GM21526 (cell line): ENCODE measurements around the gene EEF1AKMT2.
"Not testable (repeated sequence)": the region's sequence is repeated elsewhere in the genome, so short reads cannot be mapped to it uniquely, and the experiment has no call there.

Source experiments
- ATAC-seq: cut with Tn5 transposase; IDR thresholded peaks from one replicate; pipeline ENCODE4 v1.9.1; 2021; ENCODE audit warnings: moderate library complexity; ENCODE audit not compliant: unreplicated experiment, low FRiP score

The EEF1AKMT2 gene

GRCh38 chr10:124756156-124756903 lies 35.4 kb downstream of the EEF1AKMT2 start:
- ATAC-seq: no peak

GRCh38 chr10:124755581-124755980 lies 36.1 kb downstream of the EEF1AKMT2 start:
- ATAC-seq: no peak

GRCh38 chr10:124754227-124754626 lies 37.5 kb downstream of the EEF1AKMT2 start:
- ATAC-seq: no peak

GRCh38 chr10:124748953-124749645 lies 42.6 kb downstream of the EEF1AKMT2 start:
- no peak for ATAC-seq

- ATAC-seq: no peak
Measured at GRCh38 chr10:124748166-124748565, 43.5 kb downstream of the EEF1AKMT2 start.

GRCh38 chr10:124747745-124748144 lies 43.9 kb downstream of the EEF1AKMT2 start:
- no peak for ATAC-seq

- ATAC-seq: no peak
Measured at GRCh38 chr10:124746992-124747391, 44.7 kb downstream of the EEF1AKMT2 start.

GRCh38 chr10:124746447-124746846 lies 45.2 kb downstream of the EEF1AKMT2 start:
- not testable (repeated sequence) for ATAC-seq

- no peak for ATAC-seq
Measured at GRCh38 chr10:124745673-124746072, 46.0 kb downstream of the EEF1AKMT2 start.

- no peak for ATAC-seq
Measured at GRCh38 chr10:124745252-124745651, 46.4 kb downstream of the EEF1AKMT2 start.

GRCh38 chr10:124744102-124745050 lies 47.3 kb downstream of the EEF1AKMT2 start, which contains the start of gene FAM53B:
FAM53B (minus strand) TSS chr10:124744378; CDS start chr10:124706713, 37,665 bp downstream.
- ATAC-seq: peak; percentile 61

- ATAC-seq: peak; percentile 13
Measured at GRCh38 chr10:124743191-124744101, 48.2 kb downstream of the EEF1AKMT2 start.

- ATAC-seq: no peak
Measured at GRCh38 chr10:124742413-124743190, 49.1 kb downstream of the EEF1AKMT2 start.

- no peak for ATAC-seq
Measured at GRCh38 chr10:124741922-124742412, 49.7 kb downstream of the EEF1AKMT2 start.

- peak; percentile 39 for ATAC-seq
Measured at GRCh38 chr10:124741281-124741921, 50.3 kb downstream of the EEF1AKMT2 start.

- peak; percentile 1 for ATAC-seq
Measured at GRCh38 chr10:124740369-124741280, 51.1 kb downstream of the EEF1AKMT2 start.

- ATAC-seq: no peak
Measured at GRCh38 chr10:124739986-124740368, 51.7 kb downstream of the EEF1AKMT2 start.
